NB4 (cell line): ENCODE results near the gene NRTN.

Source experiments
- DNase-seq: peaks from one replicate; pipeline ENCODE4 v3.0.0; 2010; ENCODE audit warnings: low read depth
- H3K4me3 ChIP-seq: one replicate; pipeline ENCODE4 v1.5.1; 2011; ENCODE audit warnings: mild to moderate bottlenecking, low read depth, low read length, moderate library complexity
- CTCF ChIP-seq: IDR thresholded peaks from one replicate; pipeline ENCODE4 v1.5.1; 2012; ENCODE audit warnings: low read depth, low read length
- MAX ChIP-seq: IDR thresholded peaks from 2 replicates; pipeline ENCODE4 v1.6.1; 2011; ENCODE audit warnings: low read depth, low read length
- MYC ChIP-seq: IDR thresholded peaks from 2 replicates; pipeline ENCODE4 v1.6.1; 2011; ENCODE audit warnings: low read depth, low read length
- POLR2A ChIP-seq: IDR thresholded peaks from 2 replicates; pipeline ENCODE4 v1.6.1; 2011; ENCODE audit warnings: mild to moderate bottlenecking; ENCODE audit not compliant: insufficient read length; ENCODE audit errors: extremely low read depth

The NRTN gene

GRCh38 chr19:5788422-5788821 is 16.4 kb upstream of the NRTN start:
- no peak for DNase-seq
- H3K4me3 ChIP-seq = no peak overlapping the region
- TF ChIP-seq MYC = no peak

GRCh38 chr19:5789351-5789761 is 15.5 kb upstream of the NRTN start:
- DNase-seq = no peak
- TF ChIP-seq POLR2A (no peak), MAX (no peak), CTCF (no peak), MYC (no peak)
- H3K4me3 ChIP-seq = no peak overlapping the region

GRCh38 chr19:5789886-5790558 is 14.8 kb upstream of the NRTN start:
- TF ChIP-seq MYC = no peak
- no peak for TF ChIP-seq MAX
- no peak for TF ChIP-seq CTCF
- TF ChIP-seq POLR2A = no peak
- DNase-seq = no peak
- H3K4me3 ChIP-seq = peak overlapping the region; percentile 83

- TF ChIP-seq MAX (peak; percentile 100), POLR2A (peak; percentile 95), MYC (peak; percentile 99), CTCF (no peak)
- peak within 1 kb of the TSS; percentile 83 for H3K4me3 ChIP-seq
- DNase-seq = peak; percentile 96
Measured at GRCh38 chr19:5790559-5791520, 14.0 kb upstream of the NRTN start, which contains the start of gene DUS3L. TSS of gene DUS3L (minus strand) at chr19:5791163. CDS start at chr19:5791141, 22 bp downstream.

- no peak overlapping the region for H3K4me3 ChIP-seq
- no peak for TF ChIP-seq CTCF
- no peak for TF ChIP-seq MAX
- no peak for TF ChIP-seq MYC
- no peak for TF ChIP-seq POLR2A
- DNase-seq = no peak
Measured at GRCh38 chr19:5792224-5792623, 12.6 kb upstream of the NRTN start.

- no peak for DNase-seq
- no peak overlapping the region for H3K4me3 ChIP-seq
- no peak for TF ChIP-seq MAX
Measured at GRCh38 chr19:5793188-5793587, 11.7 kb upstream of the NRTN start.
